H1 (cell line): ENCODE results near the gene PLCB1. TPM values are rescaled to one million over a fixed set of nuclear protein-coding genes. Genes with fewer than 3 reads are reported as not detected.

Experiments used
- CTCF ChIA-PET: fragments of 300-600 bp; sonication (Branson Sonifier 250); formaldehyde crosslinking; loops from one replicate; lab custom pipeline; 2021; ENCODE audit not compliant: partially characterized antibody; lab: Charles Lee
- POLR2A ChIA-PET: fragments of 300-600 bp; sonication (Branson Sonifier 250); formaldehyde crosslinking; loops from one replicate; lab custom pipeline; 2021; ENCODE audit warnings: inconsistent platforms; ENCODE audit not compliant: partially characterized antibody; lab: Charles Lee
- DNase-seq, 2 experiments: peaks; one replicate each; pipeline versions ENCODE4 v3.0.0 to v3.0.0-alpha.2; 2010 to 2022; ENCODE audit warnings: low spot score in 2 of 2, low read depth in 1 of 2, mixed read lengths in 1 of 2
- FAIRE-seq: peaks from 2 replicates; lab custom pipeline; 2011; peaks lifted over from hg19 to GRCh38; lab: Jason Lieb, UNC
- H2AFZ ChIP-seq: 2 replicates; pipeline ENCODE4 v1.8.1; 2012; ENCODE audit warnings: low read length, inconsistent platforms
- H2AK5ac ChIP-seq: 2 replicates; pipeline ENCODE4 v1.6.1; 2013; ENCODE audit warnings: low read depth, low read length
- H2BK120ac ChIP-seq: replicated peaks from 2 replicates; pipeline ENCODE3; 2013; ENCODE audit warnings: low read depth, low read length, inconsistent platforms
- H2BK12ac ChIP-seq: 2 replicates; pipeline ENCODE4 v1.6.1; 2013; ENCODE audit warnings: low read depth, low read length
- H2BK15ac ChIP-seq: 2 replicates; pipeline ENCODE4 v1.6.1; 2013; ENCODE audit warnings: low read length
- H2BK20ac ChIP-seq: 2 replicates; pipeline ENCODE4 v1.6.1; 2013; ENCODE audit warnings: low read length
- H2BK5ac ChIP-seq: 2 replicates; pipeline ENCODE4 v1.6.1; 2013; ENCODE audit warnings: low read depth, low read length
- H3K14ac ChIP-seq: 2 replicates; pipeline ENCODE4 v1.6.1; 2013; ENCODE audit warnings: inconsistent platforms; ENCODE audit not compliant: insufficient read length
- H3K18ac ChIP-seq: 2 replicates; pipeline ENCODE4 v1.6.1; 2013; ENCODE audit warnings: low read length; ENCODE audit errors: extremely low read depth
- H3K23ac ChIP-seq: 2 replicates; pipeline ENCODE4 v1.6.1; 2013; ENCODE audit warnings: inconsistent platforms; ENCODE audit not compliant: insufficient read length
- H3K23me2 ChIP-seq: 2 replicates; pipeline ENCODE4 v1.6.1; 2013; ENCODE audit warnings: low read depth, low read length
- H3K27ac ChIP-seq: 2 replicates; pipeline ENCODE4 v1.6.1; 2011; ENCODE audit warnings: low read depth, low read length, inconsistent platforms
- H3K27me3 ChIP-seq, 4 experiments: replicated peaks in 1 of 4; 1 replicate in 1 of 4; 2 replicates in 3 of 4; pipeline versions ENCODE4 v1.6.1 to v1.8.1; 2011 to 2013; ENCODE audit warnings: low read length in 3 of 4, mild to moderate bottlenecking in 3 of 4, inconsistent platforms in 2 of 4, mixed read lengths in 2 of 4, moderate library complexity in 1 of 4; ENCODE audit not compliant: control insufficient read depth in 3 of 4, insufficient read depth in 3 of 4; ENCODE audit errors: extremely low read depth in 1 of 4
- H3K36me3 ChIP-seq, 4 experiments: 2 replicates each; pipeline versions ENCODE4 v1.6.1 to v1.8.1; 2011 to 2013; ENCODE audit warnings: mild to moderate bottlenecking in 4 of 4, low read length in 3 of 4, moderate library complexity in 2 of 4, control low read depth in 1 of 4, inconsistent platforms in 1 of 4; ENCODE audit not compliant: insufficient read depth in 4 of 4, control insufficient read depth in 2 of 4
- H3K4ac ChIP-seq: replicated peaks from 2 replicates; pipeline ENCODE3; 2013; ENCODE audit warnings: low read length, low read depth, mixed read lengths, inconsistent platforms; ENCODE audit not compliant: insufficient read length
- H3K4me1 ChIP-seq, 4 experiments: replicated peaks in 1 of 4; 1 replicate in 1 of 4; 2 replicates in 3 of 4; pipeline versions ENCODE4 v1.6.1 to v1.8.1; 2011 to 2013; ENCODE audit warnings: low read length in 3 of 4, inconsistent platforms in 2 of 4, mixed read lengths in 1 of 4; ENCODE audit not compliant: insufficient read depth in 4 of 4, control insufficient read depth in 3 of 4
- H3K4me2 ChIP-seq, 2 experiments: 2 replicates each; pipeline versions ENCODE4 v1.6.1 to v1.8.1; 2011 to 2013; ENCODE audit warnings: low read depth in 2 of 2, low read length in 2 of 2, control low read depth in 1 of 2, inconsistent platforms in 1 of 2, mild to moderate bottlenecking in 1 of 2; ENCODE audit not compliant: insufficient read depth in 1 of 2
- H3K4me3 ChIP-seq, 4 experiments: fragments of 200-600, 300-600 bp in 1 of 4; sonication (generic), shearing (Covaris generic), sonication (Bioruptor Twin) in 1 of 4; 2 replicates each; pipeline versions ENCODE4 v1.5.1 to v1.8.1; 2011 to 2016; ENCODE audit warnings: low read length in 4 of 4, low read depth in 3 of 4, control low read depth in 2 of 4, inconsistent platforms in 2 of 4, mild to moderate bottlenecking in 2 of 4, mixed read lengths in 1 of 4, moderate library complexity in 1 of 4; ENCODE audit not compliant: insufficient read depth in 2 of 4; ENCODE audit errors: extremely low read depth in 1 of 4
- H3K56ac ChIP-seq: replicated peaks from 2 replicates; pipeline ENCODE3; 2013; ENCODE audit warnings: low read depth, mild to moderate bottlenecking, mixed read lengths, low read length, inconsistent platforms; ENCODE audit not compliant: insufficient read length
- H3K79me1 ChIP-seq: 2 replicates; pipeline ENCODE4 v1.6.1; 2013; ENCODE audit warnings: low read depth, low read length, control low read depth
- H3K79me2 ChIP-seq, 2 experiments: 2 replicates each; pipeline versions ENCODE4 v1.6.1 to v1.8.1; 2012 to 2013; ENCODE audit warnings: low read length in 2 of 2, mild to moderate bottlenecking in 2 of 2, inconsistent platforms in 1 of 2; ENCODE audit not compliant: insufficient read depth in 2 of 2, control insufficient read depth in 1 of 2
- H3K9ac ChIP-seq, 4 experiments: replicated peaks in 1 of 4; 1 replicate in 1 of 4; 2 replicates in 3 of 4; pipeline versions ENCODE4 v1.6.1 to v1.8.1; 2011 to 2013; ENCODE audit warnings: low read depth in 3 of 4, low read length in 3 of 4, control low read depth in 2 of 4, mild to moderate bottlenecking in 2 of 4, moderate library complexity in 2 of 4, inconsistent platforms in 1 of 4; ENCODE audit errors: extremely low read depth in 1 of 4
- H3K9me3 ChIP-seq, 2 experiments: 2 replicates each; pipeline versions ENCODE4 v1.6.1 to v1.8.1; 2012 to 2013; ENCODE audit warnings: mild to moderate bottlenecking in 2 of 2, moderate library complexity in 2 of 2, control low read depth in 1 of 2, inconsistent platforms in 1 of 2, low read depth in 1 of 2, low read length in 1 of 2, mixed read lengths in 1 of 2; ENCODE audit not compliant: insufficient read depth in 2 of 2
- H4K20me1 ChIP-seq, 2 experiments: replicated peaks in 1 of 2; 2 replicates each; pipeline versions ENCODE3 to v1.8.1; 2011 to 2013; ENCODE audit warnings: inconsistent platforms in 2 of 2, low read length in 2 of 2, mild to moderate bottlenecking in 1 of 2; ENCODE audit not compliant: insufficient read depth in 2 of 2, control insufficient read depth in 1 of 2
- H4K5ac ChIP-seq: 2 replicates; pipeline ENCODE4 v1.6.1; 2013; ENCODE audit warnings: low read length, low read depth, mixed read lengths, inconsistent platforms; ENCODE audit not compliant: insufficient read length
- H4K8ac ChIP-seq: 2 replicates; pipeline ENCODE4 v1.8.0; 2013; ENCODE audit warnings: mild to moderate bottlenecking, moderate library complexity, low read length, inconsistent platforms; ENCODE audit not compliant: insufficient read depth; ENCODE audit errors: extremely low read depth
- H4K91ac ChIP-seq: replicated peaks from 2 replicates; pipeline ENCODE3; 2013; ENCODE audit warnings: low read length, mixed read lengths, inconsistent platforms; ENCODE audit not compliant: insufficient read length
- ASH2L ChIP-seq: fragments of 200-600, 300-600 bp; sonication (generic); IDR thresholded peaks from one replicate; pipeline ENCODE4 v1.7.1; 2017; ENCODE audit warnings: low read length
- CBX5 ChIP-seq: fragments of 300-800, 300-1000 bp; sonication (generic); IDR thresholded peaks from 2 replicates; pipeline ENCODE4 v1.7.1; 2016; ENCODE audit warnings: antibody characterized with exemption, low read length, low read depth
- EP300 ChIP-seq, 2 experiments: IDR thresholded peaks; 1 replicate in 1 of 2; 2 replicates in 1 of 2; pipeline ENCODE4 v1.6.1; 2011 to 2012; ENCODE audit warnings: low read depth in 2 of 2, low read length in 2 of 2, mild to moderate bottlenecking in 2 of 2, borderline replicate concordance in 1 of 2, inconsistent platforms in 1 of 2, moderate library complexity in 1 of 2
- NRF1 ChIP-seq: IDR thresholded peaks from 2 replicates; pipeline ENCODE4 v1.6.1; 2011; ENCODE audit warnings: mild to moderate bottlenecking, low read depth, low read length, improper control_type of control experiment
- SP2 ChIP-seq: IDR thresholded peaks from 2 replicates; pipeline ENCODE4 v1.6.1; 2012; ENCODE audit warnings: mild to moderate bottlenecking, low read length, inconsistent platforms
- SRF ChIP-seq: IDR thresholded peaks from 2 replicates; pipeline ENCODE4 v1.6.1; 2011; ENCODE audit warnings: mild to moderate bottlenecking, low read depth, low read length, moderate library complexity
- TAF7 ChIP-seq: optimal IDR thresholded peaks from 2 replicates; pipeline ENCODE3; 2011; ENCODE audit warnings: low read depth, mild to moderate bottlenecking, inconsistent platforms, low read length, moderate library complexity, borderline replicate concordance
- WGBS, 2 experiments: shearing (Covaris generic) in 1 of 2; methylation state at CpG; one replicate each; pipeline versions ENCODE4 v1.1.6 to v1.1.7; 2013 to 2015; ENCODE audit warnings: low lambda C conversion rate in 2 of 2, mixed read lengths in 2 of 2, inconsistent platforms in 1 of 2, low coverage in 1 of 2, missing lambda C conversion rate in 1 of 2; ENCODE audit not compliant: insufficient replicate concordance in 2 of 2, insufficient coverage in 1 of 2, insufficient read length in 1 of 2; ENCODE audit errors: extremely low coverage in 1 of 2, missing lambda C conversion rate in 1 of 2; 5-methylcytosine and 5-hydroxymethylcytosine counted together
- polyA plus RNA-seq, 7 experiments: library from polyadenylated mRNA; depleted of rRNA in 3 of 7; stranded (reverse) in 5 of 7; unstranded in 2 of 7; fragments of >200 nt in 5 of 7; fragments of 200-250 nt in 2 of 7; gene quantifications; 1 replicate in 5 of 7; 2 replicates in 1 of 7; 4 replicates in 1 of 7; pipeline versions ENCODE4 v1.2.1 to v1.2.3, GENCODE V29; 2011 to 2013; ENCODE audit warnings: missing spikeins in 2 of 7, mixed read lengths in 2 of 7
- total RNA-seq: library from RNA; stranded (reverse); fragmentation: NEBNext Ultra II Directional; extraction: Animal tissue kit (Norgen Biotek cat#: 25700); gene quantifications from 2 replicates; pipeline ENCODE4 v1.2.1, GENCODE V29; 2021

PLCB1 gene
- total and polyA plus RNA-seq, 2 of the 8 experiments (the other 6 are each of a cell fraction or from before 2014, with no cell fraction given): 2.6 to 9.1 TPM

GRCh38 chr20:8578161-8578865, 446.2 kb downstream of the PLCB1 start:
- ChIA-PET POLR2A (no interaction called here), CTCF (interaction anchor here (0.9 kb wide), 1 partner anchor 9 kb away, joined by 3 read pairs; no protein-coding TSS in a partner anchor)
- no peak overlapping the region for H3K27ac ChIP-seq
- no peak overlapping the region for H3K4me2 ChIP-seq
- no peak overlapping the region for H4K5ac ChIP-seq
- no peaks in the 10 kb centered on the region for H3K27me3 ChIP-seq
- H3K18ac ChIP-seq: no peak overlapping the region
- no peak overlapping the region for H3K23ac ChIP-seq
- H2BK120ac ChIP-seq: no peak overlapping the region
- no peaks in the 10 kb centered on the region for H3K36me3 ChIP-seq
- H4K20me1 ChIP-seq: no peaks in the 10 kb centered on the region
- no peak overlapping the region for H2AK5ac ChIP-seq
- no peaks in the 10 kb centered on the region for H3K9me3 ChIP-seq
- 79% methylated on average over 3 of the region's 3 CpGs; no CpG with 5 or more reads in 1 of the 2 experiments for WGBS, 2 experiments
- no peak overlapping the region for H2BK12ac ChIP-seq
- no peaks in the 10 kb centered on the region for H3K23me2 ChIP-seq
- H3K4ac ChIP-seq: no peak overlapping the region
- DNase-seq: no peak
- H3K79me2 ChIP-seq: no peaks in the 10 kb centered on the region
- H2AFZ ChIP-seq: no peak overlapping the region
- H2BK5ac ChIP-seq: no peak overlapping the region
- no peak overlapping the region for H2BK15ac ChIP-seq
- TF ChIP-seq NRF1: no peak
- TF ChIP-seq SRF: no peak
- no peak for TF ChIP-seq TAF7
- no peak for TF ChIP-seq CBX5
- no peak for TF ChIP-seq EP300 (IDR thresholded peaks at IDR 0.05; ENCODE audit: borderline replicate concordance in 1 of 2, low read depth in 2 of 2, low read length in 2 of 2)
- no peak for TF ChIP-seq ASH2L
- no peak for TF ChIP-seq SP2
- no peak for FAIRE-seq
- H4K91ac ChIP-seq: no peak overlapping the region
- no peak overlapping the region for H2BK20ac ChIP-seq
- no peak overlapping the region for H3K14ac ChIP-seq
- H3K9ac ChIP-seq: no peak overlapping the region
- H4K8ac ChIP-seq: no peak overlapping the region
- no peak overlapping the region for H3K4me3 ChIP-seq
- H3K79me1 ChIP-seq: no peaks in the 10 kb centered on the region
- H3K4me1 ChIP-seq: no peaks in the 10 kb centered on the region
- no peak overlapping the region for H3K56ac ChIP-seq
